WERI-Rb-1 (cell line): ENCODE measurements around the gene SYNJ2.

Experiments
- DNase-seq: peaks from one replicate; pipeline ENCODE4 v3.0.0-alpha.2; 2020
- H3K27ac ChIP-seq: fragments of 250-450 bp; sonication (Bioruptor Pico); 2 replicates; pipeline ENCODE4 v1.5.1; 2020; ENCODE audit warnings: mild to moderate bottlenecking, moderate library complexity
- H3K27me3 ChIP-seq: fragments of 250-450 bp; sonication (Bioruptor Pico); 2 replicates; pipeline ENCODE4 v1.5.1; 2021; ENCODE audit warnings: mild to moderate bottlenecking, low read depth, moderate library complexity; ENCODE audit not compliant: insufficient read depth, severe bottlenecking
- H3K36me3 ChIP-seq: fragments of 250-450 bp; sonication (Bioruptor Pico); 2 replicates; pipeline ENCODE4 v1.5.1; 2020; ENCODE audit warnings: mild to moderate bottlenecking, moderate library complexity
- H3K4me3 ChIP-seq: 2 replicates; pipeline ENCODE4 v1.5.1; 2011; ENCODE audit warnings: low read depth, mild to moderate bottlenecking, control low read depth, low read length
- H3K9me3 ChIP-seq: fragments of 250-450 bp; sonication (Bioruptor Pico); 2 replicates; pipeline ENCODE4 v1.5.1; 2021; ENCODE audit warnings: mild to moderate bottlenecking, moderate library complexity; ENCODE audit not compliant: severe bottlenecking
- CTCF ChIP-seq: IDR thresholded peaks from 2 replicates; pipeline ENCODE4 v1.5.1; 2011; ENCODE audit warnings: low read depth, mild to moderate bottlenecking, control low read depth, inconsistent platforms, low read length

The SYNJ2 gene

GRCh38 chr6:157985378-157986155 is 3.9 kb downstream of the SYNJ2 start:
- DNase-seq, result peak; percentile 43
- no peaks in the 10 kb centered on the region for H3K36me3 ChIP-seq
- no peak overlapping the region for H3K27ac ChIP-seq
- H3K27me3 ChIP-seq, result no peaks in the 10 kb centered on the region
- no peaks in the 10 kb centered on the region for H3K9me3 ChIP-seq
- no peak overlapping the region for H3K4me3 ChIP-seq
- no peak for TF ChIP-seq CTCF

DNA sequence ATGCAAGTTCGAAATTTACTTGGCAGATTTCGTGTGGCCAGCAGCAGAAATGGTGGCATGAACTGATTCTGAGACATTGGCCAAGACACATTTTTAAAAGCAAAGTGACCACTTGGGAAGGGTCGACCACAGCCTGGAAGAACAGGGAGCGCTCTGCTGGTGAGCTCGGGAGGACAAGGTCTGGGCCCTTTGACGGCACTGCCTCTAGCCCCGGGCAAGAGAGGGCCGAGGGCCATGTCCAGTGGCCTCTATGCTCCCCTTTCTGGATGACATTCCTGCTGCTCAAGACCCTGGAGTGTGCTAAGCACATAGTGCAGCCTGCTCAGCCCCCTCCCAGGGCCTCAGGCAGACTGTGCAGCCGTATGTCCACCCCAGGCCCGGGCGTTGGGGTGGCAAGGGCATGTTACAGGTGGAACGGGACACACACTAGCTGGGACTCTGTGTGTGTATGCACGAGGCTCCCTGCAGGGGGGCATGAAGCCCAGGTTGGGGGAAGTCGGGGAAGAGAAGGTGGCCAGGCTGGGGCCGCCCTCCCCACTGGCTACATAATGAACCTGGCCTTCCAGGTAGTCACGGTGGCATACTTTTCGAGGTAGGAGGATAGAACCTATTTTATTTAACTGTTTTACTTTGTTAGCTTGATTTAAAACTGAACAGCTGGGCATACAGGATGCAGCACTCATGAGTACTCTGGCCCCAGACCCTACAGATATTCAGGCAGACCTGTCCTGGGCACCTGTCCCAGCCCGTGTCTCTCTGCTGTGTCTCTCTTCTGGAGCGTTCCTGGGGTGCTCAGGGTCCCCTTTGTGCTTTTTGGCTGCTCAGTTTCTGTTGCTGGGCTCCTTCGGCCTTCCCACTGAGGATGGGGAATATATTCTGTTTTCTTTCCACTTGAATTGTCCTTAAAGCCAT is 6.4 kb downstream of the SYNJ2 start:
- Histone ChIP-seq H3K9me3 (no peaks in the 10 kb centered on the region), H3K27me3 (no peaks in the 10 kb centered on the region), H3K36me3 (no peaks in the 10 kb centered on the region; the same call in 1 of the 2 replicates), H3K27ac (no peak overlapping the region), H3K4me3 (no peak overlapping the region)
- DNase-seq, result no peak
- no peak for TF ChIP-seq CTCF

GRCh38 chr6:157988700-157989063 is 7.0 kb downstream of the SYNJ2 start:
- no peak for TF ChIP-seq CTCF
- H3K27ac ChIP-seq, result no peak overlapping the region

DNA sequence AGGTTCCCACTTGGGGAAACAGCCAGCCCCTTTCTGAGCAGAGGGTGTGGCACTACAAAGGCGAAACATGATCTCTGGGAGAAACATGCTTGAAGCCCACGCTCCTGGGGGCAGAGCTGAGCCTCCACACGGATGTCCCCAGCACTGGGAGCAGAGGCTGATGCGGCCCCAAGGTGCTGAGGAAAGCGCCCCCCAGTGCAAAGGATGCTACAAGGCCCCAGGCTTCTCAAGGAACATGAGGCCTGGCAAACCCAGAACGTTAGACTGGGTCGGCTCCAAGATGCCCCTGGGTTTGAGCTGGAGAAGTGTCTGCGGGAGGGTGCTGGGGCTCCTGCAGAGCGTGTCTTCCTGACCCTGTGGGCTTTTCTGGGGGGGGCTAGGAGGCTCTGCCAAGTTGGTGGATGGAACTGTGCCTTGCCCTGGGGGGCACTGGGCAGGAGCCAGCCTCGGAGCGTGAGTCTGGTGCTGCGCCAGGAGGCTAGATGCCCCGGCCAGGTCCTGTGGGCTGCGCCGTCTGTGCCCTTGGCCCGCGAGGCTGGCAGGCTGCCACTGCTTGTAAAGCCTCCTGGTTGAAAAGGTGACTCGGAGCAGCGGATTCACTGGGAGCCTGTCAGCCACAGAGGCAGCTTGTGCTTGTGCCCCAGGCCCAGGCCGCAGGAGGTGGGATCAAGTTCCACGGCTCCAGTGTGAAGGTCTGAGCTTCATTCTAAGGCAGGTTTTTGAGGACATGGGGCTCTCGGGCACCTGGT is 8.1 kb downstream of the SYNJ2 start:
- no peaks in the 10 kb centered on the region for H3K9me3 ChIP-seq
- no peaks in the 10 kb centered on the region for H3K27me3 ChIP-seq
- DNase-seq, result no peak
- TF ChIP-seq CTCF, result 0 out of 2 replicates have a peak, but pooled peaks have one; percentile 7
- H3K4me3 ChIP-seq, result no peak overlapping the region
- no peak overlapping the region for H3K27ac ChIP-seq
- no peaks in the 10 kb centered on the region; the same call in 1 of the 2 replicates for H3K36me3 ChIP-seq

More at GRCh38 chr6:157988700-157989063, 7.0 kb downstream of the SYNJ2 start:
- H3K36me3 ChIP-seq, result no peaks in the 10 kb centered on the region; the same call in 1 of the 2 replicates
- H3K4me3 ChIP-seq, result no peak overlapping the region
- no peak for DNase-seq
- no peaks in the 10 kb centered on the region for H3K27me3 ChIP-seq
- H3K9me3 ChIP-seq, result no peaks in the 10 kb centered on the region

- no peaks in the 10 kb centered on the region for H3K27me3 ChIP-seq
- DNase-seq, result no peak
- H3K27ac ChIP-seq, result no peak overlapping the region
- H3K36me3 ChIP-seq, result no peaks in the 10 kb centered on the region; the same call in 1 of the 2 replicates
- H3K9me3 ChIP-seq, result no peaks in the 10 kb centered on the region
- no peak for TF ChIP-seq CTCF
- H3K4me3 ChIP-seq, result no peak overlapping the region
These were observed 8.8 kb downstream of the SYNJ2 start for GRCh38 chr6:157990321-157991066.
